Smooth muscle cell (in vitro differentiated cells): ENCODE results near the gene DDAH2. TPM values are rescaled to one million over a fixed set of nuclear protein-coding genes. Genes with fewer than 3 reads are reported as not detected.

Experiments used
- DNase-seq: peaks from one replicate; lab custom pipeline; 2025; ENCODE audit not compliant: unreplicated experiment; lab: John Stamatoyannopoulos, UW
- H2AFZ ChIP-seq: fragments of 200-600 bp; sonication (generic); 2 replicates; pipeline ENCODE4 v1.6.0; 2016; ENCODE audit warnings: antibody characterized with exemption, low read depth, mild to moderate bottlenecking
- H3F3A ChIP-seq: fragments of 200-600 bp; sonication (generic); 2 replicates; pipeline ENCODE4 v1.6.0; 2017; ENCODE audit warnings: antibody characterized with exemption, low read depth
- H3K27ac ChIP-seq: fragments of 200-600 bp; sonication (generic); 2 replicates; pipeline ENCODE4 v1.5.1; 2016; ENCODE audit warnings: low read depth, mild to moderate bottlenecking
- H3K27me3 ChIP-seq: fragments of 200-600 bp; sonication (generic); 2 replicates; pipeline ENCODE4 v1.6.1; 2016; ENCODE audit warnings: low read depth, mild to moderate bottlenecking
- H3K36me3 ChIP-seq: fragments of 200-600 bp; sonication (generic); 2 replicates; pipeline ENCODE4 v1.5.1; 2016; ENCODE audit warnings: low read depth
- H3K4me1 ChIP-seq: fragments of 200-600 bp; sonication (generic); 2 replicates; pipeline ENCODE4 v1.5.1; 2016; ENCODE audit warnings: low read depth
- H3K4me2 ChIP-seq: fragments of 200-600 bp; sonication (generic); 2 replicates; pipeline ENCODE4 v1.6.0; 2016; ENCODE audit warnings: mild to moderate bottlenecking
- H3K4me3 ChIP-seq: fragments of 200-600 bp; sonication (generic); 2 replicates; pipeline ENCODE4 v1.5.1; 2016; ENCODE audit warnings: mild to moderate bottlenecking
- H3K79me2 ChIP-seq: fragments of 200-600 bp; sonication (generic); 2 replicates; pipeline ENCODE4 v1.6.0; 2016; ENCODE audit warnings: low read depth, mild to moderate bottlenecking
- H3K9ac ChIP-seq: fragments of 200-600 bp; sonication (generic); 2 replicates; pipeline ENCODE4 v1.6.0; 2016; ENCODE audit warnings: low read depth
- H3K9me3 ChIP-seq: fragments of 200-600 bp; sonication (generic); replicated peaks from 2 replicates; pipeline ENCODE4 v1.5.1; 2016; ENCODE audit warnings: low read depth
- H4K20me1 ChIP-seq: fragments of 200-600 bp; sonication (generic); 2 replicates; pipeline ENCODE4 v1.6.0; 2016; ENCODE audit warnings: low read depth
- CTCF ChIP-seq: fragments of 200-600 bp; sonication (generic); IDR thresholded peaks from 2 replicates; pipeline ENCODE4 v1.5.1; 2017; ENCODE audit warnings: borderline replicate concordance, mild to moderate bottlenecking, antibody characterized with exemption; ENCODE audit not compliant: insufficient read depth, poor library complexity, severe bottlenecking
- WGBS: methylation state at CpG from one replicate; pipeline ENCODE4 v1.1.7; 2016; ENCODE audit warnings: low lambda C conversion rate; 5-methylcytosine and 5-hydroxymethylcytosine counted together
- polyA plus RNA-seq: library from polyadenylated mRNA; unstranded; fragments of >200 nt; fragmentation: Nextera tagmentation; extraction: Ambion mirVana; gene quantifications from 2 replicates; pipeline ENCODE4 v1.2.1, GENCODE V29; 2016
- total RNA-seq: library from RNA; depleted of rRNA; stranded (reverse); fragments of >200 nt; gene quantifications from 2 replicates; pipeline ENCODE4 v1.2.3, GENCODE V29; 2014

Gene DDAH2
- total and polyA plus RNA-seq, 2 experiments from 2014 or later = 104 to 134 TPM

- peak; percentile 82 for DNase-seq
- Histone ChIP-seq H4K20me1 (peaks cover 5% of the 10 kb centered on the region), H3K36me3 (no peaks in the 10 kb centered on the region), H3K9me3 (no peaks in the 10 kb centered on the region), H3K4me3 (peak within 1 kb of the TSS; percentile 71), H3K9ac (peak within 1 kb of the TSS; percentile 90), H3K79me2 (peaks cover 27% of the 10 kb centered on the region), H3K27me3 (no peaks in the 10 kb centered on the region), H3F3A (no peaks in the 10 kb centered on the region), H3K27ac (peak within 1 kb of the TSS; percentile 81), H3K4me1 (peaks cover 10% of the 10 kb centered on the region), H3K4me2 (peak within 1 kb of the TSS; percentile 86), H2AFZ (peak within 1 kb of the TSS; percentile 82)
- WGBS = 2% methylated on average over 54 of the region's 54 CpGs
- no peak for TF ChIP-seq CTCF
Observed at GRCh38 chr6:31702819-31703716, 26.0 kb downstream of the DDAH2 start, which contains the start of gene ABHD16A. ABHD16A (minus strand) TSS chr6:31703324; CDS start chr6:31703281, 43 bp downstream.

GRCh38 chr6:31702405-31702818 lies 26.7 kb downstream of the DDAH2 start:
- WGBS = 6% methylated on average over 10 of the region's 10 CpGs
- peak overlapping the region; percentile 86 for H3K4me2 ChIP-seq
- H3K9ac ChIP-seq = peak overlapping the region; percentile 90
- H4K20me1 ChIP-seq = peaks cover 5% of the 10 kb centered on the region
- H3K9me3 ChIP-seq = no peaks in the 10 kb centered on the region
- no peak for DNase-seq
- H3F3A ChIP-seq = no peaks in the 10 kb centered on the region
- H2AFZ ChIP-seq = peak overlapping the region; percentile 82
- H3K4me1 ChIP-seq = peaks cover 10% of the 10 kb centered on the region
- peak overlapping the region; percentile 81 for H3K27ac ChIP-seq
- TF ChIP-seq CTCF = no peak
- H3K27me3 ChIP-seq = no peaks in the 10 kb centered on the region
- peak overlapping the region; percentile 71 for H3K4me3 ChIP-seq
- no peaks in the 10 kb centered on the region for H3K36me3 ChIP-seq
- peaks cover 27% of the 10 kb centered on the region for H3K79me2 ChIP-seq

GRCh38 chr6:31701666-31702404 lies 27.3 kb downstream of the DDAH2 start:
- Histone ChIP-seq H4K20me1 (peaks cover 5% of the 10 kb centered on the region), H3K27ac (peak overlapping the region; percentile 81), H3K4me1 (peaks cover 10% of the 10 kb centered on the region), H3K27me3 (no peaks in the 10 kb centered on the region), H3K9ac (peak overlapping the region; percentile 90), H3K36me3 (no peaks in the 10 kb centered on the region), H3K4me3 (peak overlapping the region; percentile 71), H3F3A (no peaks in the 10 kb centered on the region), H3K9me3 (no peaks in the 10 kb centered on the region), H3K4me2 (peak overlapping the region; percentile 86), H3K79me2 (peaks cover 27% of the 10 kb centered on the region), H2AFZ (peak overlapping the region; percentile 82)
- TF ChIP-seq CTCF = no peak
- DNase-seq = no peak
- 58% methylated on average over 7 of the region's 7 CpGs for WGBS
